AG09319 (cell line): ENCODE results near the gene PIGU.
A peak's percentile ranks its signal among the peaks of the same experiment; 100 is the strongest.

ENCODE experiments used
- DNase-seq: peaks from one replicate; pipeline ENCODE4 v3.0.0-alpha.2; 2010; ENCODE audit warnings: low read depth; ENCODE audit errors: extremely low read depth
- CTCF ChIP-seq: IDR thresholded peaks from 2 replicates; pipeline ENCODE4 v1.5.1; 2011; ENCODE audit warnings: low read depth, mild to moderate bottlenecking, inconsistent platforms, low read length, moderate library complexity

The PIGU gene

GRCh38 chr20:34564833-34565232 lies 112.1 kb downstream of the PIGU start:
- no peak for DNase-seq
- TF ChIP-seq CTCF, result no peak

- TF ChIP-seq CTCF, result peak; percentile 39
- DNase-seq, result no peak
These were observed 114.3 kb downstream of the PIGU start for GRCh38 chr20:34562641-34563040.

GRCh38 chr20:34561661-34562060 lies 115.2 kb downstream of the PIGU start:
- DNase-seq, result no peak
- TF ChIP-seq CTCF, result no peak

- TF ChIP-seq CTCF, result no peak
- DNase-seq, result no peak
These were observed 116.3 kb downstream of the PIGU start for GRCh38 chr20:34560614-34561013.

GRCh38 chr20:34560141-34560523 lies 116.8 kb downstream of the PIGU start:
- no peak for DNase-seq
- no peak for TF ChIP-seq CTCF

- TF ChIP-seq CTCF, result no peak
- no peak for DNase-seq
These were observed 117.4 kb downstream of the PIGU start for GRCh38 chr20:34559311-34560140.

GRCh38 chr20:34558320-34559218 lies 118.3 kb downstream of the PIGU start, which contains the start of gene MAP1LC3A:
Gene MAP1LC3A, plus strand, starts transcription at chr20:34558718. Its CDS starts 151 bp downstream, at chr20:34558869.
- DNase-seq, result peak; percentile 90
- TF ChIP-seq CTCF, result no peak
